Endothelial cell of umbilical vein (primary cell): ENCODE measurements around the gene OR6X1. TPM values are rescaled to one million over a fixed set of nuclear protein-coding genes. Genes with fewer than 3 reads are reported as not detected.

Experiments used
- BruUV-seq: library from RNA; stranded (reverse); fragments of 400-500 nt; replicated peaks from 2 replicates; lab custom pipeline; 2021; lab: Mats Ljungman, UMichigan
- CTCF ChIA-PET: fragments of 300-600, 350-600 bp; sonication (Branson Sonifier 250); formaldehyde crosslinking; loops from one replicate; lab custom pipeline; 2021; ENCODE audit warnings: antibody characterized with exemption, inconsistent platforms; lab: Charles Lee
- POLR2A ChIA-PET: fragments of 300-600, 350-600 bp; sonication (Branson Sonifier 250); formaldehyde crosslinking; loops from one replicate; lab custom pipeline; 2021; ENCODE audit warnings: antibody characterized with exemption, inconsistent platforms; lab: Charles Lee
- DNase-seq: peaks from one replicate; pipeline ENCODE4 v3.0.0-alpha.2; 2011; ENCODE audit warnings: low read depth, low spot score
- FAIRE-seq: peaks from 2 replicates; lab custom pipeline; 2011; peaks lifted over from hg19 to GRCh38; lab: Jason Lieb, UNC
- H2AFZ ChIP-seq: 2 replicates; pipeline ENCODE4 v1.6.0; 2012; ENCODE audit warnings: low read depth, low read length, control low read depth, inconsistent platforms
- H3K27ac ChIP-seq: 2 replicates; pipeline ENCODE4 v1.5.1; 2011; ENCODE audit warnings: low read depth, mild to moderate bottlenecking, control low read depth, low read length, moderate library complexity; ENCODE audit not compliant: insufficient read depth
- H3K27me3 ChIP-seq, 2 experiments: 2 replicates each; pipeline versions ENCODE4 v1.6.0 to v1.6.1; 2011; ENCODE audit warnings: low read length in 2 of 2, mixed read lengths in 1 of 2; ENCODE audit not compliant: control insufficient read depth in 2 of 2, insufficient read depth in 2 of 2
- H3K36me3 ChIP-seq, 2 experiments: 2 replicates in 1 of 2; 3 replicates in 1 of 2; pipeline ENCODE4 v1.5.1; 2011; ENCODE audit warnings: low read length in 2 of 2, mild to moderate bottlenecking in 1 of 2, moderate library complexity in 1 of 2; ENCODE audit not compliant: control insufficient read depth in 2 of 2, insufficient read depth in 2 of 2; ENCODE audit errors: extremely low read depth in 1 of 2
- H3K4me1 ChIP-seq: 3 replicates; pipeline ENCODE4 v1.5.1; 2011; ENCODE audit warnings: mild to moderate bottlenecking, low read length; ENCODE audit not compliant: control insufficient read depth, insufficient read depth; ENCODE audit errors: extremely low read depth
- H3K4me2 ChIP-seq: 2 replicates; pipeline ENCODE4 v1.6.1; 2011; ENCODE audit warnings: low read length, control low read depth, mixed read lengths; ENCODE audit not compliant: insufficient read depth
- H3K4me3 ChIP-seq, 3 experiments: fragments of 200-600 bp in 1 of 3; sonication (generic), shearing (Covaris generic) in 1 of 3; replicated peaks in 1 of 3; 2 replicates each; pipeline ENCODE4 v1.5.1; 2011 to 2016; ENCODE audit warnings: control low read depth in 3 of 3, low read length in 3 of 3, mild to moderate bottlenecking in 2 of 3, inconsistent platforms in 1 of 3, low read depth in 1 of 3, moderate library complexity in 1 of 3; ENCODE audit not compliant: insufficient read depth in 1 of 3
- H3K79me2 ChIP-seq: 2 replicates; pipeline ENCODE4 v1.6.0; 2012; ENCODE audit warnings: low read length, inconsistent platforms; ENCODE audit not compliant: control insufficient read depth, insufficient read depth
- H3K9ac ChIP-seq: replicated peaks from 2 replicates; pipeline ENCODE3; 2011; ENCODE audit warnings: low read length, control low read depth; ENCODE audit not compliant: insufficient read depth; ENCODE audit errors: extremely low read depth
- H3K9me1 ChIP-seq: replicated peaks from 3 replicates; pipeline ENCODE4 v1.6.0; 2011; ENCODE audit warnings: mild to moderate bottlenecking, low read length; ENCODE audit not compliant: control insufficient read depth, insufficient read depth; ENCODE audit errors: extremely low read depth
- H3K9me3 ChIP-seq: replicated peaks from 2 replicates; pipeline ENCODE4 v1.5.1; 2012; ENCODE audit warnings: low read length, inconsistent platforms; ENCODE audit not compliant: control insufficient read depth, insufficient read depth
- H4K20me1 ChIP-seq: replicated peaks from 2 replicates; pipeline ENCODE3; 2011; ENCODE audit warnings: mild to moderate bottlenecking, low read length; ENCODE audit not compliant: control insufficient read depth, insufficient read depth; ENCODE audit errors: extremely low read depth
- FOS ChIP-seq: IDR thresholded peaks from 2 replicates; pipeline ENCODE4 v1.6.1; 2011; ENCODE audit warnings: mild to moderate bottlenecking, low read length, moderate library complexity, borderline replicate concordance; ENCODE audit not compliant: insufficient read depth
- GATA2 ChIP-seq: IDR thresholded peaks from 2 replicates; pipeline ENCODE4 v1.7.0; 2011; ENCODE audit warnings: low read depth, mild to moderate bottlenecking, moderate library complexity, mixed read lengths, low read length; ENCODE audit not compliant: insufficient read length, insufficient read depth
- JUN ChIP-seq: IDR thresholded peaks from 2 replicates; pipeline ENCODE4 v1.6.1; 2011; ENCODE audit warnings: borderline replicate concordance, low read depth; ENCODE audit not compliant: insufficient read length, insufficient read depth
- MYC ChIP-seq: IDR thresholded peaks from one replicate; pipeline ENCODE4 v1.6.1; 2011; ENCODE audit warnings: mild to moderate bottlenecking, low read depth, low read length
- POLR2A ChIP-seq: IDR thresholded peaks from 2 replicates; pipeline ENCODE4 v1.6.1; 2012; ENCODE audit warnings: low read depth, mild to moderate bottlenecking, control low read depth, low read length
- POLR2AphosphoS5 ChIP-seq: IDR thresholded peaks from 2 replicates; pipeline ENCODE4 v1.6.1; 2012; ENCODE audit warnings: low read depth, mild to moderate bottlenecking, control low read depth, low read length, moderate library complexity; ENCODE audit not compliant: insufficient read depth
- dilution Hi-C: fragments of 300-500 bp; cut with MboI; formaldehyde crosslinking; loops from one replicate; pipeline ENCODE4 v1.15.0; 2019; ENCODE audit warnings: low sequenced_read_pairs; ENCODE audit not compliant: extremely low pct_ligation_motif_present
- intact Hi-C: fragments of 100-400 bp; cut with micrococcal nuclease; formaldehyde crosslinking; loops from one replicate; pipeline ENCODE4 v1.10.0; 2022
- polyA plus RNA-seq, 4 experiments: library from polyadenylated mRNA; depleted of rRNA in 3 of 4; stranded (reverse) in 3 of 4; unstranded in 1 of 4; fragments of >200 nt; gene quantifications; 2 replicates each; pipeline versions ENCODE4 v1.2.1 to v1.2.3, GENCODE V29; 2011 to 2012; ENCODE audit warnings: missing spikeins in 1 of 4
- total RNA-seq: library from RNA; stranded (reverse); gene quantifications from 2 replicates; pipeline ENCODE4 v1.2.3, GENCODE V29; 2021
- TF ChIP-seq, protein P1 (sequence below), 2 donors: IDR thresholded peaks; 1 replicate in 1 of 2; 2 replicates in 1 of 2; pipeline ENCODE4 v1.5.1; 2011; ENCODE audit warnings: low read length in 2 of 2, mild to moderate bottlenecking in 2 of 2, moderate library complexity in 2 of 2, control low read depth in 1 of 2, inconsistent platforms in 1 of 2, low read depth in 1 of 2; ENCODE audit not compliant: insufficient read depth in 1 of 2; ENCODE audit errors: extremely low read depth in 1 of 2
- TF ChIP-seq, protein P2 (sequence below): IDR thresholded peaks from 2 replicates; pipeline ENCODE4 v1.6.1; 2011; ENCODE audit not compliant: insufficient read depth, insufficient read length

Gene OR6X1
- total and polyA plus RNA-seq, 2 donors (not counting 3 experiments of a cell fraction or from before 2014, with no cell fraction given): not detected

- Histone ChIP-seq H3K27ac (no peak overlapping the region), H3K4me3 (no peak overlapping the region), H3K79me2 (peaks cover 21% of the 10 kb centered on the region), H4K20me1 (peaks cover 2% of the 10 kb centered on the region), H3K4me2 (no peak overlapping the region), H3K36me3 (peaks cover 38 to 40% of the 10 kb centered on the region in 2 experiments), H3K9me3 (no peaks in the 10 kb centered on the region), H2AFZ (no peak overlapping the region), H3K4me1 (peaks cover 4% of the 10 kb centered on the region), H3K9ac (no peak overlapping the region), H3K27me3 (no peaks in the 10 kb centered on the region), H3K9me1 (no peaks in the 10 kb centered on the region)
- no peak for TF ChIP-seq POLR2AphosphoS5
- TF ChIP-seq FOS: no peak
- no peak for TF ChIP-seq POLR2A
- TF ChIP-seq, protein P1, sequence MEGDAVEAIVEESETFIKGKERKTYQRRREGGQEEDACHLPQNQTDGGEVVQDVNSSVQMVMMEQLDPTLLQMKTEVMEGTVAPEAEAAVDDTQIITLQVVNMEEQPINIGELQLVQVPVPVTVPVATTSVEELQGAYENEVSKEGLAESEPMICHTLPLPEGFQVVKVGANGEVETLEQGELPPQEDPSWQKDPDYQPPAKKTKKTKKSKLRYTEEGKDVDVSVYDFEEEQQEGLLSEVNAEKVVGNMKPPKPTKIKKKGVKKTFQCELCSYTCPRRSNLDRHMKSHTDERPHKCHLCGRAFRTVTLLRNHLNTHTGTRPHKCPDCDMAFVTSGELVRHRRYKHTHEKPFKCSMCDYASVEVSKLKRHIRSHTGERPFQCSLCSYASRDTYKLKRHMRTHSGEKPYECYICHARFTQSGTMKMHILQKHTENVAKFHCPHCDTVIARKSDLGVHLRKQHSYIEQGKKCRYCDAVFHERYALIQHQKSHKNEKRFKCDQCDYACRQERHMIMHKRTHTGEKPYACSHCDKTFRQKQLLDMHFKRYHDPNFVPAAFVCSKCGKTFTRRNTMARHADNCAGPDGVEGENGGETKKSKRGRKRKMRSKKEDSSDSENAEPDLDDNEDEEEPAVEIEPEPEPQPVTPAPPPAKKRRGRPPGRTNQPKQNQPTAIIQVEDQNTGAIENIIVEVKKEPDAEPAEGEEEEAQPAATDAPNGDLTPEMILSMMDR (IDR thresholded peaks at IDR 0.05; ENCODE audit: extremely low read depth in 1 of 2, insufficient read depth in 1 of 2, low read depth in 1 of 2, low read length in 2 of 2): no peak
- TF ChIP-seq, protein P2, sequence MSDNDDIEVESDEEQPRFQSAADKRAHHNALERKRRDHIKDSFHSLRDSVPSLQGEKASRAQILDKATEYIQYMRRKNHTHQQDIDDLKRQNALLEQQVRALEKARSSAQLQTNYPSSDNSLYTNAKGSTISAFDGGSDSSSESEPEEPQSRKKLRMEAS: no peak
- no peak for TF ChIP-seq MYC
- no peak for TF ChIP-seq JUN
- no peak for TF ChIP-seq GATA2
- FAIRE-seq: no peak
- ChIA-PET CTCF (interaction anchor here (1.6 to 2.1 kb wide), 2 partner anchors 18 to 21 kb away, joined by 9 to 11 read pairs; no protein-coding TSS in a partner anchor), POLR2A (no interaction called here)
- dilution Hi-C loops: no loop called here
- DNase-seq: no peak
- BruUV-seq: no TSS peak
- intact Hi-C loops: no loop called here
Measured at GRCh38 chr11:123729602-123730001, 24.7 kb downstream of the OR6X1 start.
